Putamen (tissue), 1 donor: Measurements from ENCODE around the gene PCK1.

Experiments
- DNase-seq: peaks from one replicate; pipeline ENCODE4 v3.0.0-alpha.2; 2016; ENCODE audit warnings: low spot score

Gene PCK1

DNA sequence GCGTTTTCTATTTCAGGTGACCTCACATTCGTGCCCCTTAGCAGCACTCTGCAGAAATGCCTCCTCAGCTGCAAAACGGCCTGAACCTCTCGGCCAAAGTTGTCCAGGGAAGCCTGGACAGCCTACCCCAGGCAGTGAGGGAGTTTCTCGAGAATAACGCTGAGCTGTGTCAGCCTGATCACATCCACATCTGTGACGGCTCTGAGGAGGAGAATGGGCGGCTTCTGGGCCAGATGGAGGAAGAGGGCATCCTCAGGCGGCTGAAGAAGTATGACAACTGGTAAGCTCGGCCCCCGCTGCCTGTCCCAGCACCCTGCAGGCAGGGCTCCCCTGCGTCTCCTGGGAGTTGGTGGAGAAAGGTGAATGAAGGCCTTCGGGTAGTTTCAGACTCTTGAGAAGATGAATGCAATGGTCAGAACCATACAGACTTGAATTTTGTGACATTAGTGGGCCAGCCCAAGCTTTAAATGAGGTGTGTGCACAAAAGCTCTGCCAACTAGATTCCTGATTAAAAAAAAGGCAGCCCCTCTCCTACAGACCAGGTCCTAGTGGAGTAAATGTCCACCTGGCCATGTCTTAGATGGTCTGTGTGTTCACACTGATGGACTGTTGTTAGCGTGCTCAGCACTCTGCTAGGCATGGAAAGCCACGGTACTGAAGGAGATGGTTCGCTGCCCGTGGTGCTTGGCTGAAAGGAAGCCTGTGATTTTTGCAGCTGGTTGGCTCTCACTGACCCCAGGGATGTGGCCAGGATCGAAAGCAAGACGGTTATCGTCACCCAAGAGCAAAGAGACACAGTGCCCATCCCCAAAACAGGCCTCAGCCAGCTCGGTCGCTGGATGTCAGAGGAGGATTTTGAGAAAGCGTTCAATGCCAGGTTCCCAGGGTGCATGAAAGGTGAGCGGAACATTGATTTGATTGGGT, 708 bp downstream of the PCK1 start:
- DNase-seq, result no peak

DNA sequence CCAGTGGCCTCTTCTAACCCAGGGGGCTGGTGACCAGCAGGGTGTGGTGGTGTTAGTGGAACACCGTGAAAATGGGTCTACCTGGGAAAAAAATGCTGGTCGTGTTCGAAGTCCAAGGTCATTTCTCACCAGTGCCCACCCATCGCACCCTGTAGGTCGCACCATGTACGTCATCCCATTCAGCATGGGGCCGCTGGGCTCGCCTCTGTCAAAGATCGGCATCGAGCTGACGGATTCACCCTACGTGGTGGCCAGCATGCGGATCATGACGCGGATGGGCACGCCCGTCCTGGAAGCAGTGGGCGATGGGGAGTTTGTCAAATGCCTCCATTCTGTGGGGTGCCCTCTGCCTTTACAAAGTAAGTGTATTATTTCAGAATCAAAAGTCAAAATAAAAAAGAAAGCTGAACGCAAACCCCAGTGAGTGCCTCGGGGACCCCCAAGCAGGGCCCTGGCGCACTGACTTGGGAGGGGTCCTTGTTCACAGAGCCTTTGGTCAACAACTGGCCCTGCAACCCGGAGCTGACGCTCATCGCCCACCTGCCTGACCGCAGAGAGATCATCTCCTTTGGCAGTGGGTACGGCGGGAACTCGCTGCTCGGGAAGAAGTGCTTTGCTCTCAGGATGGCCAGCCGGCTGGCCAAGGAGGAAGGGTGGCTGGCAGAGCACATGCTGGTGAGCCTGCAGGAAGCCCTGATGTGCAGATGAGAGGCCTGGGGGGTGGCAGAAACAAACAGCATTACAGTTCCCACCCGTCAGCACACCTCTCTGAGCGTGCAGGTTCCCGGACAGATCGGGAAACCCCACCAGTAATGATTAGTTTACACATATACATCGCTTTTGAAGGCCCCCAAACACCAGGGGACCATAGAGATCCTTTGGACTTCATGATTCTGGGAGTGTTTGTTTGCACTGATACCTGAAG, 1.9 kb downstream of the PCK1 start:
- no peak for DNase-seq

DNA sequence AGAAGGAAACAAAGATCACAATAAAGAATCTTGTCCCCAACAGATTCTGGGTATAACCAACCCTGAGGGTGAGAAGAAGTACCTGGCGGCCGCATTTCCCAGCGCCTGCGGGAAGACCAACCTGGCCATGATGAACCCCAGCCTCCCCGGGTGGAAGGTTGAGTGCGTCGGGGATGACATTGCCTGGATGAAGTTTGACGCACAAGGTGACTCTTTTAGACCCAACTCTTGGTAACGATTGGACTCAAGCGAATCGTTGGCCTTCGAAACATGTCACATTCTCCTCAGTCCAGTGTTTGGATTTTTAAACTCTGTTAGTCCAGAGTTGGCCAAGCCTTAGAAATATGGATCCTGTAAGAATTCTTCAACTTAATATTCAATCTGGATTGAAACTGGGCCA, 2.6 kb downstream of the PCK1 start:
- DNase-seq, result no peak

DNA sequence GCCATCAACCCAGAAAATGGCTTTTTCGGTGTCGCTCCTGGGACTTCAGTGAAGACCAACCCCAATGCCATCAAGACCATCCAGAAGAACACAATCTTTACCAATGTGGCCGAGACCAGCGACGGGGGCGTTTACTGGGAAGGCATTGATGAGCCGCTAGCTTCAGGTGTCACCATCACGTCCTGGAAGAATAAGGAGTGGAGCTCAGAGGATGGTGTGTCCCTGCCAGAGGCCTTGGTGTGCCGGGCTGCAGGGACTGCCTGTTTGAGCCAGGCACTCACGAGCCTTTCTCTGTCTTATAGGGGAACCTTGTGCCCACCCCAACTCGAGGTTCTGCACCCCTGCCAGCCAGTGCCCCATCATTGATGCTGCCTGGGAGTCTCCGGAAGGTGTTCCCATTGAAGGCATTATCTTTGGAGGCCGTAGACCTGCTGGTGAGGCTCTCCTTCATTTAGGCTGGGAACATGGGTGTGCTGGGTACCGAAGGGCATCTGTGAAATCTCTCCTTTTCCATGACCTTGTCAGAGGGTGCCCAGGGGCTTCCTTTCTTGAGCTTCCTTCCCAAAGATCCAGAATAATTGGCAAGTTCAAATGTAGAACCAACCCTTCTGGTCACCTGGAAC, 3.4 kb downstream of the PCK1 start:
- DNase-seq, result no peak

DNA sequence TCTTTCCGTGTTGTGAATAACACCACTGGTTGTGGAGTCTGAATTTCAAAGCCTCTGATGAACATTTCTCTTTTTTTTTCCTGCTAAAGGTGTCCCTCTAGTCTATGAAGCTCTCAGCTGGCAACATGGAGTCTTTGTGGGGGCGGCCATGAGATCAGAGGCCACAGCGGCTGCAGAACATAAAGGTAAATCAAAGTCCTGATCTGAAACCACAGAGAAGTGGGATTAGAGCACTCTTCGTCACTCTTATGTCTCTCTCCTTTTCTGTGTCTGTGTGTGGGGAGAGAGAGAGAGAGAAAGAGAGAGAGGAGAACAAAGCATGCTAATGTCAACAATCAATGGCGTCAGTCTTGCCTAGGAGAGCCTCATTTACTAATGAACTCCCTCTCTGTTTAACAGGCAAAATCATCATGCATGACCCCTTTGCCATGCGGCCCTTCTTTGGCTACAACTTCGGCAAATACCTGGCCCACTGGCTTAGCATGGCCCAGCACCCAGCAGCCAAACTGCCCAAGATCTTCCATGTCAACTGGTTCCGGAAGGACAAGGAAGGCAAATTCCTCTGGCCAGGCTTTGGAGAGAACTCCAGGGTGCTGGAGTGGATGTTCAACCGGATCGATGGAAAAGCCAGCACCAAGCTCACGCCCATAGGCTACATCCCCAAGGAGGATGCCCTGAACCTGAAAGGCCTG, 4.2 kb downstream of the PCK1 start:
- DNase-seq, result no peak

DNA sequence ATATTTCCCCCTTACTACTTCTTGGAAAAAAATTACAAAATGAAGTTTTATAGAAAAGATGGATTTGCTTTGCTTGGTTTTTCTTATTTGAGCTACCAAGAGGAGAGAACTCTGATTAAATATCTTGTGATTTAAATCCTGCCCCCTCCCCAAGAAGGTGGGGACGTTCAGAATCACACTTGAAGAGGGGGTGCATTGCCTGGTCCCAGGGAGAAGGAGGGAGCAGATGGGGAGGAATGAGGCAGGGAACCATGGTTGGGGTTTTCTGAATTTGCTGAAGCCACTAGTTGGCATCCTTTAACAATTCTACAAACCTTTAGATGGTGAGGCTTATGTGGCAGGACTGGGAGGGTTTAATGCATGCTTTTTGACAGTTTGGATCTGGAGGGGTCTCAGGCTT, 5.5 kb downstream of the PCK1 start:
- DNase-seq, result no peak

DNA sequence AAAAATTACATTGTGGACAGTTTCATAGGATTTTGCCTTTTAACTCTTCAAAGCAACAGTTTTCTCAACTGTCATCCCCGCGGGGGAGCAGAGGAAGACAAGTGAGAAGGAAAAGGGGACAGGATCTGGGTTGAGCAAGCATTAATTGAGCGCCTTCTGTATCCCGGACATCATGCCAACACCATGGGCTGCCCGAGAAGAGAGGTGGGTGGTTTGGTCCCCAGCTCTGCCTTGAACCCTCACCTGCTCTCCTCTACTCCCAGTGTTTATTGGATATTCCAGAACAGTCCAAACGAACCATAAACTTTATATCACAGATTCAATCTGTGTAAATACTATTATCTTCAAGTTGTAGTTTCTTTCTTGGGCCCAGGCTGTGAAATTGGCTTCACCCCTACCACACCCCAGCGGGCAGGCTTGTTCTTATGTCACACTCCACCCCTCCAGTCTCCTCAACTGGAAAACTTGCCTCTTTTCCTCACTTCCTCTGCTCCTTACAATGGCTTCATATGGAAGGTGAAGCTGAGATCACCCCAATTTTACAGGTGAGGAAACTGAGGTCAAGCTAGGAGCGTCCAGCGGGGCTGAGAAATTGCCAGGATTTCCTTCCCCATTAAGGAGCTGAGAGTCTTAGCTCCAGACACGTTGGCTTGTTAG, 6.0 kb downstream of the PCK1 start:
- DNase-seq, result no peak

DNA sequence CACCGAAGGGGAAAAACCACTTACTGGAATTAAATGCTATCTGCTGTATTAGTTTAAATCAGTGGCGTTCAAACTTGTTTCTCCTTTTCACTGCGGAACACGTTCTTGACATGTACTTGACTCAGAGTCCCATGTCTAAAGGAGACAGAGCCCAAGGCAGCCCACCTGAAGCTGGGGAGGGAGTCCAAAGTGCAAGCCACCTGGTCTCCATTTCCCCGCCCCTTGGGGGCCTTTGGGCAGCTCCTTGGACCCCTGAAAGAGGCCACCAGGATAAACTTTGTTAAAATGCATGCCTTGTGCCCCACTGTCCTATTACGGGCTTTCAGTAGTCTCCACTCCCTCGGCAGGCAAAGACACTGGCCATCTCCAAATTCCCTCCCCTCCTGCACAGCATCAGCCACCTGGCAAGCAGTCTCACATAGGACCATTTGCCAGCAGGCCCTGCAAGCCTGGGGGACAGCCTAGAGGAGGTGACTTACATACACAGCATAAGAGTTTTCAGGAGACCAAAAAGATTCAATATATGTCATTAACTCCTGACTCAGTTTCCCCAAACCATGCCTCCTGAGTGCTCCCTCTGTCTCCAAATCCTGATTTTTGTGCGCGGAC, 6.7 kb downstream of the PCK1 start:
- DNase-seq, result no peak

DNA sequence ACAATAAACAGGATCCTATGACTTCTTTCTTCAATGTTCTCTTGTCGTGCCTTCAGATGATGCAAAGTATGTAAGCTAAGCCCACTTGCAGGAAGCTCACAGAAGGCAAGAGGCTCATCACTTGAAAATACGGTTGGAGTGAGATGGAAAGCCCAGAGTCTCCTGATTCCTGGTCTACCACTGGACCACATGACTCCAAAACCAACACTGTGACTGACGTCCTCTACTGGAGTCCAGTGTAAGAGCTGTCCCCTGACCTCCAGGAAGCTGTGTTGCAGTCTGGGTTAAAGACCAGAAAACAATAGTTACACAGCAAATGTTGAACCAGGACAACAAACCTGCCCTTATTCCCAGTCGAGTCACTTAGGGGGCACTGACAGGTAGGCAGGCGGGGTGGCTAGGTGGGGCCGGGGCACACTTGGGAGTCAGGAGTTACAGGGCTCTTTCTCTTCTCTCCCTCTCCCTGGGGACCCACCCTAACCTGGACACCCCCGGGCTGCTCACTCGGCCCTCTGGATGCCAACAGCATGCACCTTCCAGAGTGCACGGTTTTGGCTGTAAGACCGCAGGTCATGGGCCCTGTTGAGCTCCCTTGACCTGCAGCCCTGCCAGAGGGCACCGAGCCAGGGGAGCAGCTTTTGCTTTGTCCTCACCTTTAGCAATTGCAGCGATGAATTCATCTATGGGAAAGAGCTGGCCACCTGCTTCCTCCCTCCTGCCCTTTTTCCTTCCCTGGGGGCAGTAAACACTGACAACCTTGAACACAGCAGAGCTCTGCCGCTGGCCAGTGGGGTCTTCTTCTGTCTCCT, 7.4 kb downstream of the PCK1 start:
- no peak for DNase-seq

DNA sequence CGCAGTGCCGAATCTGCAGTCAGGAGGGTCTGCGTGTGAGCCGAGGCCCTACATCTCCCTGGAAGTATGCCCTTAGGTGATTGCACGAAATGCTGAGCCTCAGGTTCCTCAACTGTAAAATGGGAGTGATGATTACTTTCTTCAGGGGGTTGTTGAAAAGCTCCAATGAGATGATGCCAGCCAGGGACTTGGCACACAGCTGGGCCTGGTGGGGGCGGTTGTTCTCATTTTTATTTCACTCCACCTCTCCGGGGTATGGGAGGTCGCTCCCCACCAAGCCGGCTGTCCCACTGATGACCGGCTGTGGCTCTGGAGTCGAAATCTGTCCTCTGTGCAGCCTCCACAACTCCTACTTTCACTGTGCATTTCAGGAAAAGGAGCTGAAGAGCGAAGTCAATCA, 8.1 kb downstream of the PCK1 start:
- DNase-seq, result no peak

DNA sequence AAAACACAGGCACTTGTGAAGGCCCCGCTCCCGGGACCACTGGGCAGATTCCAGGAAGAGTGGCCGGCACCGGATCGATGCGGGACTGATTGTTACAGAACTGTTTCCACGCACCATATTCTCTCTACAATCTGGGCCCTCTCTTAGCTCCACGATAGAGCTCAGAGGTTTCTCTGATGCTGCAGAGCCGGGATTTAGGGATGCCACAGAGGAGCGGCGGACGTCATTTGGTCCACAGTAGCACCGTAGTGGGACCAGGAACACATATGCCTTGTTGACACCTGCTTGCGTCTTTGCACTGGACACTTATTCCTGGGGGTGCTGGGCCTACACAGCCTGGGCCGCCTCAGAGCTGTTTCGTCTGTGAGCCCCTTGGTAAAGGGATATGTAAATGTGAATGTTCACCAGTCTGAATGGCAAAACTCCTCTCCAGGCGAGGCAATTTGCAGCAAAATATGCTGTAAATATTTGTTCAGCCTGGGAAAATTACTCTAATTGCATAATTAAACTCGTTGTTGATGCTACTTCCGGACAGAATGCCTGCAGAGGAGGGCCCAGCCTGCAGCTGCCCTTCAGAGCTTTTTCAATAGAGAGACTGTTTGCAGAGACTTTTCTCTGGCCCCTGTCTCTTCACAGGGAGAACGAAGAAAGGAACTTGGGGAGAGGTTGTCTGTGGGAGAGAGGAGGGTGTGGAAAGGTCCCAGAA, 9.4 kb downstream of the PCK1 start:
- no peak for DNase-seq

DNA sequence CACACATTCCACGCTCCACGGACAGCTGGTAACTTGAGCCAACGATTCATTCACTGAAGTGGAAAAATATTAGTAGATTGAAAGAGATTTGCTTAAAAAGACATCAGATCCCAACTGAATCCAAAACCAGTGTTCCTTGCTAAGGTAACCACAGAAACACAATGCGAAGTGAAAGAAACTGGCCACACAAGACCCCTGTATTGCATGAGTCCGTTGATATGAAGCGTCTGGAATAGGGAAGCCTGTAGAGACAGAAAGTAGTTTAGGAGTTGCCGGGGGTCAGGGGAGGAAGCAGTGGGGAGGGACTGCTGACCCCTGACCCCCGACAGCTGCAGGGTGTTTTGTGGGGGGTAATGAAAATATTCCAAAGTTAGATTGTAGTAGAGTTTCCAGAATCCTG, 10.0 kb downstream of the PCK1 start:
- DNase-seq, result no peak

DNA sequence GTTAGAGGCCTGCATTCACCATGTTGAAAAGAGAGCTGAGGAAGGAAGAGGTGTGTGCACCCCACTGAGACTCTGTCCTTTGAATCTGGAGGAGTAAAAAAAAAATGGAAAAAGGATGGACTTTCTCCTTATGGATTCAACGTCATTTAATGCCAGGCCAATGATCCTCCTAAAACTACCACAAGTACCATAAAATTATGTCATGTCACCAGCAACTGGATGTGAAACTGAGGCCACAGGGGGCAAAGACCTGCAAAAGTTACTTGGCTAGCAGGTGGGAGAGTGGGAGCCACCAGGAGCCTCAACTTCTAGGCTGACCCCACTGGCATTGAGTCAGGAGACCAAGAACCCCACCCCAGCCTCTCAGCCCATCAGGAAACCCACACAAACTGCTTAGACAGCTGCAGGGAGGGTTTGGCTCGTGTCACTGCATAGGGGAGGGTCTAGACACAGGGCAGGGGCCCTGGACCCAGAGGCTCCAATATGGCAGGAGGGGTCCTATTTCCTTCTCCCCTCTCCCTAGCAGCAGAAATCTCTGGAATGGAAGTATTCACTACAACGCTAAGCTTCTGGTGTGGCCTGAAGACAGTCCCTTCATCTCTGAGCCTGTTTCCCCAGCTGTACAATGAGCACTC, 11.0 kb downstream of the PCK1 start:
- no peak for DNase-seq

DNA sequence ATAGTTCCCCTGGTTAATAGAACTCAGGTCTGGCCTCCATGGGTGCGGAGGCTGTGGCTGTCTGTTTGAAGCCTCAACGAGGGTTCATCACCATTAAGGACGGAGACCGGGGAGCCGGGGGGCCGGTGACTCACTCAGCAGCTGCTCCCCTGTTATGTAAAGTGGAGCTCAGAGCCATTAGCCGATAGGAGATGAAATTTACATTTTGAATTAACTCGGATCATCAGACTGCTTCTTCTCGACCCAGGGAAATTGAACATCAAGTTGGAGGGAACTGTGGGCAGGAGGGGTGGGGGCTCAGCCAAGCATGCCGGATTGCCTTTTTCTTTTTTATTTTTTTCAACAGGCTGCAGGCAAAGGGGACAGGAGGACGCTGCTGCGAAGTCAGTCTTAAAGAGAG, 12.3 kb downstream of the PCK1 start:
- DNase-seq, result no peak

DNA sequence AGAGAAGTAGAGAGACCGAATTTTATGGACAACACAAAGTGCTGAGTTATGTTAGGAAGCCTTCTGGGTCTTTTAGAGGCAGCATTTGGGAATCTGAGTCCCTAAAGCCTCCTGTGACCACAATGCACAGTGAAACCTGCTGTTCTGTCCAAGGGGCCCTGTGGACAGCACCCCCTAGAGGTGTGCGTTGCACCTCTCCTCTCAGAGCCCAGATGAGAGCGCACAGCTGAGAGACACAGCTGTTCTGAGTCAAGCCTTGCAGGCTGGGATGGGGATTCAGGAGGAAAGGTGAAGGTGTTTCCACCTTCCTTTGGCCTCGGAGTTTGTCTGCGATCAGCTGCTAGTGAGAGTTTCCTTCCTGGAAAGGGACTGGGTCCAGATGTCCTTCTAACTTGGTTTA, 13.0 kb downstream of the PCK1 start:
- DNase-seq, result no peak

DNA sequence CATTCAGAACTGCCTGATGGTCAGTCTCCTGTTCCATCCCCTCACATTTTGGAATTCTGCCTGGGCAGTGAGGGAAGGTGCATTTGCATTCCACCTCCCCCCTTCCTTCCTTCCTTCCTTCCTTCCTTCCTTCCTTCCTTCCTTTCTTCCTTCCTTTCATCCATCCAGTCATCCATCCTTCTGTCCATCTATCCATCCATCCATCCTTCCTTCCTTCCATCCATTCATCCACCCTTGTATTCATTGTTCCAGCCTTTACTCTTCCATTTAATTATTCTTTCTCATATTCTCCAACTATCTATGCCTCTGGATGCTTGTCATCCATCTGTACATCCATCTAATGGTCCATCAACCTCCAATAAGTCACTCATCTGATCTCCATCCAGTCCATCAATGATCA, 14.0 kb downstream of the PCK1 start:
- no peak for DNase-seq

DNA sequence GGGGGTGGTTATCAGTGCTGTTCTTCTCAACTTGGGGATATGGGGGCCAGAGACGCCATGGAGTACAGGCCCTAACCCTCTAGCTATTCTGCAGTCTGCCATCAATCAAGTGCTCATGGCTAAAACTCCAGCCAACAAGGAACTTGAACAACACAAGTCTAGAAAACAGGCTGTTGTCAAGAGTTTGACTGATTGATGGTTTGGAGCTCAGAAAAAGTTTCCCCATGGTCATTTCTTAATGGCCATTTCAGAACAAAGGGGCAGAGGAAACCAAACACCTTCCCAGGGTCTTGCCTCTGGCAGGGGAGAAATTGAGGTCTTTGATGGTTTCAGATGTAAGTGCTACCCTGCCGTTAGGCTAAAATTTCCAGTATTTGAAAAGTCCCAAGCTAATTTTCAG, 15.1 kb downstream of the PCK1 start:
- no peak for DNase-seq

DNA sequence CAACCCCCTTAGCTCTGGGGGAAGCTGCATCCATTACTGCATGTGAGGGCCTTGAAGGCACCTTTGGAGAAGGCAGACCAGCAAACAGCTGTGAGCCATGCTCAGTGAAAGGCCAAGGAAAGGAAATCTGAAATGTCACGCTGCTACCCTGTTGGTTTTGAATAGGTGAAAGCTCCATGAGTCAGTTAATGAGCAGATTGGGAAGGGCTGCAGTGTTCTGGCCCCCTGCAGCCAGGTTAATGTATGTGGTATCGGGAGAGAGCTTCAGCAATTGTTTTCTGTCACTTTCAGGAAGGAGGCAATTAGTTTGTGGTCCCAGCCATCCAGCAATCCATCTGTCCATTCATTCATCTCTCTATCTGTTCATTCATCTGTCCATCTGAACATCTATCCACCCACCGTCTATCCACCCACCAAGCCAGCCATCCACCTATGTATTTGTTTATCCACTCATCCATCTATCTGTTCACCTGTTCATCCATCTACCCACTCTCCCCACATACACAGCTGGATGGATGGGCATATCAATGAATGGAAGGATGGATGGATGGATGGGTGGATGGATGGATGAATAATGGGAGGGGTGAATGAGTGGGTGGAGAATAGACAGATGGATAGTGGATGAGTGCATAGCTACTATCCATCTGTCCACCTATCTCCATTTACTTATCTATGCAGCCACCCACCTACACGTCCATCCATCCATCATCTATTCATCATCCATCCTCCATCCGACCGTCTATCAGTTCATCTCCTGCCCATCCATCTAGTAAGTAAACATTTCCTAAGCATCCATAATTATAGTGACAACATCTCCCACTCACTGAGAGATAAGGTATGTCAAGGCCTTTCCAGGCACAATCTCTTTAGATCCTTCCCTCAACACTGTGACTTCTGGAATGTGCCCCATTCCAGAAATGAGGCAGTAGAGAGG, 16.0 kb downstream of the PCK1 start:
- DNase-seq, result no peak
